Inflammatory macrophage treated with lipopolysaccharide for 1 hour (primary cell): ENCODE measurements around the gene HHEX.
"Not testable (repeated sequence)": the region's sequence is repeated elsewhere in the genome, so short reads cannot be mapped to it uniquely, and the experiment has no call there.

Experiments used
- DNase-seq, 2 donors: peaks; one replicate each; pipeline ENCODE4 v3.0.0-alpha.2; 2020 to 2022

Gene HHEX

GRCh38 chr10:92689663-92690210, at the start of gene HHEX:
Gene HHEX (plus strand): TSS chr10:92689955. CDS start chr10:92689987, 32 bp downstream.
- DNase-seq, result peak; percentile 79 to 83

- no peak for DNase-seq
Measured at GRCh38 chr10:92640107-92640506, 49.6 kb upstream of the HHEX start.

DNA sequence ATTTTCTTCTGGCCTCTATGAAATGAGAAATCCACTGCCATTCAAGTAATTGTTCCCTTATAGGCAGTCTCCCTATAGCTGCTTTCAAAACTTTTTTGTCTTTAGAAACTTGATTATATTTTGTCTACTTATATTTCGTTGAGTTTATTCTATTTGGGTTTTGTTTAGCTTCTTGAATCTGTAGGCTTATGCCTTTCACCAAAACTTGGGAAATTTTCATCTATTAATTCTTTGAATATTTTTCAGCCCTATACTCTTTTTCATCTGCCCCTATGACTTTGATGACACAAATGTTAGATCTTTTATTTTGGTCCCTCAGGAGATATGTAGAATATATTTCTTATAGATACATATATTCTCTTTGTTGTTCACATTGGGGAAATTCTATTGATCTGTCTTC, 48.3 kb upstream of the HHEX start:
- DNase-seq, result no peak

DNA sequence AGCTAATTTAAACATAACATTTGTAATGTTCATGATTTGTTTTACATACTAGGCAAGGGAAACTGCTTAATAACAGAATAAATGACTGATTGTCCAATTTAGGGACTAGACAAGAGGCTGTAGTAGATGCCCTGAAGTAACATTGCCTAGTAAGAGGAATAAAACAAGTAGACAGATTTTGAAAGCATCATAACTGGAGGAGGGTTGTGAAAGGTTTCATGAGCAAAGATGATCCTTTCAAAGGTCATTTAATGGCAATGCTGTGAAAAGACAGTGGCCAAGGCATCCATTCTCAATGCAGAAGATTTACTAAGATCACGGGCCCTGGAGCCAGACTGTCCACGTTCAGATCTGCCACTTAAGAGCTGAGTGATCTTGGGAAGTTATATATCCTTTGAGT, 44.8 kb upstream of the HHEX start:
- DNase-seq, result peak in 1 of 2 donors; percentile 41

- DNase-seq, result not testable (repeated sequence)
Measured at GRCh38 chr10:92650864-92651263, 38.9 kb upstream of the HHEX start.

GRCh38 chr10:92655426-92655825, 34.3 kb upstream of the HHEX start:
- DNase-seq, result no peak

GRCh38 chr10:92656266-92656961, 33.3 kb upstream of the HHEX start:
- DNase-seq, result no peak

- no peak for DNase-seq
Measured at GRCh38 chr10:92657024-92657423, 32.7 kb upstream of the HHEX start.

DNA sequence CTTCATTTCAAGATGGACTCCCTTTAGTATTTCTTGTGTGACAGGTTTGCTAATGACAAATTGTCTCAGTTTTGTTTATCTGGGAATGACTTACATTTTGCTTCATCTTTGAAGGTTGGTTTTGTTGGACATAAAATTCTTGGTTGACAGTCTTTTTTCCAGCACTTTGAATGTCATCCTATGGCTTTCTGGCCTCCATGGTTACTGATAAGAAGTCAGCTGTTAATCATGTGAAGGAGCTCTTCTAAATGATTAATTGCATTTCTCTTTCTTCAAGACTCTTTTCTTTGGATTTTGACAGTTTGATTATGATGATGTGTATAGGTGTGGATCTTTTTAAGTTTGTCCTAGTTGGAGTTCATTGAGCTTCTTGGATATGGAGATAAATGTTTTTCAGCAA, 26.9 kb upstream of the HHEX start:
- DNase-seq, result no peak

DNA sequence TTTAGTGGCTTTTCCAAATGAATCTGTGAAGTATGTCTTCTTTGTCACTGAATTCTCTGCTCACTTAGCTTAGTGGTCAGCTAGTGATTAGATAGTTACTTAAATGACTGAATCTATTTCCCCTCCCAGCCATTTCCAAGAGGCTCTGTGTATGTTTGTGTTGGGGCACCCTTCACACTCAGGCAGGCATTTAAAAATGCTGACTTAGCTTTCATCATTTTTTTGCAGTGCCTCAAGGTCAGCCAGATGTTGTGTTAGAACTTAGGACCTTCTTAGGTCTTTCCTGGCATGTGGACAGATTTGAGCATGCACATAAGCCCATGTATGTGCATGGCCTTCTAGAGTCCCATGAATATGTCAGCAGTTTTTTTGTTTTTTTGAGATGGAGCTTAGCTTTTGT, 25.4 kb upstream of the HHEX start:
- no peak for DNase-seq

- no peak for DNase-seq
Measured at GRCh38 chr10:92667078-92667477, 22.7 kb upstream of the HHEX start.

GRCh38 chr10:92677708-92678107, 12.0 kb upstream of the HHEX start:
- no peak for DNase-seq

- no peak for DNase-seq
Measured at GRCh38 chr10:92678206-92678605, 11.5 kb upstream of the HHEX start.

DNA sequence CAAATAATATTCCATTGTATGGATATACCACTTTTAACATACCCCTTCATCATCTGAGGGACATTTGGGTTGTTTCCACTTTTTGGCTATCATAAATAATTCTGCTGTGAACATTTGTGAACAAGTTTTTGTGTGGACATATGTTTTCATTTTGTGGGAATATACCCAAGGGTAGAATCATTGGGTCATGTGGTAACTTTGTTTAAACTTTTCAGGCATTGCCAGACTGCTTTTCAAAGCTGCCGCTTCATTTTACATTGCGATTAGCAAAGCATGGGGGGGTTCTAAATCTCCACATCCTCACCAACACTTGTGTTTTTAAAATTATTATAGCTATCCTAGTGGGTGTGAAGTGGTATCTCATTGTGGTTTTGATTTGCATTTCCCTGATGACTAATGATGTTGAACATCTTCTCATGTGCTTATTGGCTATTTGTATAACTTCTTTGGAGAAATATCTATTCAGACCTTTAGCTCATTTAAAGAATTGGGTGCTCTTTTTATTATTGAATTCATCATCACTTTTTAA, 8.4 kb upstream of the HHEX start:
- DNase-seq, result no peak

DNA sequence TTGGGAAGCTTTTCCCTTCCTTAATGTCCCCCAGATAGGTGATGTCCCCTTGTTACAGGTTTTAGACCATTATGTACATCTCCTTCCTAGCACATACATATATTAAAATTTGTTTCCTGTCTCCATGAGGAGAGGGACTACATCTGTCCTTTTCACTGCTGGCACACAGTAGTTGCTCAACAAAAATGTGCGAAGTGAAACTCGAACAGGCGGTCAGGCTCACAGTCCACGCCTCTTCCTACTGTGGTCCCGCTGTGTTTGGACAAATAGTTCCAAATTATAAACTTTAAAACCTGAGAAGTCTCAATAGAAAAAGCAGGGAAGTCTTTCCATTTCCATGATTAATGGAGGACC, 1.2 kb upstream of the HHEX start:
- peak; percentile 53 to 61 for DNase-seq

- no peak for DNase-seq
Measured at GRCh38 chr10:92688927-92689662, 660 bp upstream of the HHEX start.

DNA sequence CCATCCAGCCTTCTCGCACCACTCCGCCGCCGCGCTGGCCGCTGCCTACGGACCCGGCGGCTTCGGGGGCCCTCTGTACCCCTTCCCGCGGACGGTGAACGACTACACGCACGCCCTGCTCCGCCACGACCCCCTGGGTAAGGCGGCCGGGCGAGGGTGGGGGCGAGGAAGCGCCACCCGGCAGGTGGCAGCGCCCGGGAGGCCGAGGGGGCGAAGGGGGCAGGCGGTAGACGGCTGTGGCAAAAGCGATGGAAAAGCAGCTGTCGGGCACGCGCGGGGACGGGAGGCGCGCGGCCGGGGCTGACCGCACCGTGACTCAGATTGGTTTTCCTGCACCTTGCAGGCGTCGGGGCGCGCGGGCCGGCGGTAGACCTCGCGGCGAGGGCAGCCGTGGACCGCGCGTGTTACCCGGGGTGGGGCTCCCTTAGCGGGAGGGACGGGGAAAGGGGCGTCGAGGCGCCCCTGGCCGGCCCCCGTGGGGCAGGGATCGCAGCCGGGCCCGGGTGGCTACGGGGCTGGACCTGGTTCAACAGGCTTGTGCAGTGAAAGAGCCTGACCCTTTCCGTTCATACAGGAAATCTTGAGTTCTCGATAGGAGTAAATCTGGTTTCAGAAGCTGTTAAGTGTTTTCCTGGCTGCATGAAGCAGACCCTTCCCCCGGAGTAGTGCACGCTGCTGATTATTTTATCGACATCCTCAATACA, 608 bp downstream of the HHEX start:
- peak; percentile 42 to 72 for DNase-seq

DNA sequence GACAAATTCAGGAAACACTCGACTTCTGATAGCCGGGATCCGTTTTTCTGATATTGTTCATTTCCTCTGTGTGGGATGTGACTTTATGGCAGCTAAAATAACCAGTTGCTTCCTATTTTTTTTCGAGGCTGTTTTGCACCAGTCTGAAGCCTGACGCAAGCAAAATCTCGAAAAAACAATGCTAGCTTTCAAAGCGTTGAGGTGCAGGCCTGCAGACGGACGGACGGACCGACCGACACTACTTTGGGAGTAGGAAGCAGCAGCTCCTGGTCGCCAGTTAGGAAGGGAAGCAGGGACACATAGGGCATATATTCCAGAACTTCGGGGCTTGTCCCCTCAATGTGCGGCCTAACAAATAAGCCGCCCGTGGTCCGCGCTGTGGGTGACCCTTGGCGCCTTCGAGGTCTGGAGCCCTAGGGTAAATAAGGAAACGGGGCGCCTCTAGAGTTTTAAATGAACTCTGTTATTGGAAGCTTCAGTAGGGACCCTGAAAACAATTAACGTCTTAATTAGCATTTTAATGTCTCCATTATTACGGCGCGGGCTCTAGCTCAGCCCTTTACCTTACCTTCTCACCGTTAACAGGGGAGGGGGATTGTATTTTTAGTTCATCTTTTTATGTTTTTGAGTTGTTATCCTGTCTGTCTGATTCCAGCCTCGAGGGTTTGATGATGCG, 1.3 kb downstream of the HHEX start:
- peak; percentile 64 to 75 for DNase-seq

DNA sequence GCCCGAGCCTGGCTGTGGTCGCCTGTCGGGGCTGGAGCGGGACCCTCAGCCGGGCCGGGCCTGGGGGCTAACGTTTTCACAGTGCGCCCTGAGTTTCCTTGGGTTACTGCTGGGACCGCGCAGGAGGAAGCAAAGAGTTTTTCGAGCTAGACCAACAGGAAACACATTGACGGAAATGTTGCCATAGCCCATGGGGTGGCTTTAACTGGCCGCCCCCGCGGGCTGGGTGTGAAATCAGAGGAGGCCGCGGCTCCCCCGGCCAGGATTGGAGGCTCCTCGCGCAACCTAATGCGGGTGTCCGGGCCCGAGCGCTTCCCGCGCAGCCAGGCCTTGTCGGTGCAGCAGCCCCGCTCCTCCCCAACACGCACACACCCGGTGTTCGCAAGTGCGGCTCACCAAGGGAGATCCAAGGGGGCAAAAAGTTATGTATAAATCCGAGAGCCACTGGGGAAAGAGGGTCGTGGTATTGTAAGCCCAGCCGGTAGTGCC, 1.9 kb downstream of the HHEX start:
- DNase-seq, result peak; percentile 84 to 88

- no peak for DNase-seq
Measured at GRCh38 chr10:92692080-92692671, 2.4 kb downstream of the HHEX start.

- no peak for DNase-seq
Measured at GRCh38 chr10:92692697-92693533, 3.2 kb downstream of the HHEX start.
